Gastroesophageal sphincter (tissue), 3 donors: ENCODE results near the gene VAV3.

Source experiments
- POLR2A ChIP-seq, 2 donors: fragments of 450-650 bp; IDR thresholded peaks; one replicate each; pipeline ENCODE4 v1.6.1; 2017; ENCODE audit warnings: antibody characterized with exemption in 2 of 2, mild to moderate bottlenecking in 2 of 2, moderate library complexity in 1 of 2
- POLR2AphosphoS5 ChIP-seq: sonication (generic); formaldehyde crosslinking; IDR thresholded peaks from one replicate; pipeline ENCODE4 v1.6.1; 2017; ENCODE audit warnings: antibody characterized with exemption
- TF ChIP-seq, protein P1 (sequence below), 4 experiments: fragments of 200-600 bp in 2 of 4; fragments of 450-650 bp in 2 of 4; sonication (generic) in 1 of 4; IDR thresholded peaks; one replicate each; pipeline ENCODE4 v1.5.1; 2017 to 2019; ENCODE audit warnings: antibody characterized with exemption in 4 of 4, mild to moderate bottlenecking in 2 of 4, moderate library complexity in 2 of 4

DNA sequence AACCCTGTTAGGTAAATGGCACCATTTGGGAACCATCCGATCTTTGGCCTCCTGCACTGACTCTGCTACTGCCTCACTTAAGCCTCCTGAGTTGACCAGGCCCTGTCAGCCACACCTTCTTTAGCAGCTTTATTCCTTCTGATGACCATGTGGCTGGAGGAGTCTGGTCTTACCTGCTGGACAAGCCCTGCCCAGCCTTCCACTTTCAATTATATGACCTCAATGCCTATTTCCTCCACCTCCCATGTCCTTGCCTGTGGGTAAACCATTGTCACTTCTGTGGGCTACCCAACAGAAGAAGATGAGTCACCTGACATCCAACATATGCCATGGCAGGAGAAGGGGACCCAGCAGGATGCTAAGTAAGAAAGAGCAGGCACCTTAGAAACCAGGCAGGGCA lies 430.3 kb downstream of the VAV3 start:
- no peak for TF ChIP-seq POLR2A (IDR thresholded peaks at IDR 0.05)
- TF ChIP-seq, protein P1, sequence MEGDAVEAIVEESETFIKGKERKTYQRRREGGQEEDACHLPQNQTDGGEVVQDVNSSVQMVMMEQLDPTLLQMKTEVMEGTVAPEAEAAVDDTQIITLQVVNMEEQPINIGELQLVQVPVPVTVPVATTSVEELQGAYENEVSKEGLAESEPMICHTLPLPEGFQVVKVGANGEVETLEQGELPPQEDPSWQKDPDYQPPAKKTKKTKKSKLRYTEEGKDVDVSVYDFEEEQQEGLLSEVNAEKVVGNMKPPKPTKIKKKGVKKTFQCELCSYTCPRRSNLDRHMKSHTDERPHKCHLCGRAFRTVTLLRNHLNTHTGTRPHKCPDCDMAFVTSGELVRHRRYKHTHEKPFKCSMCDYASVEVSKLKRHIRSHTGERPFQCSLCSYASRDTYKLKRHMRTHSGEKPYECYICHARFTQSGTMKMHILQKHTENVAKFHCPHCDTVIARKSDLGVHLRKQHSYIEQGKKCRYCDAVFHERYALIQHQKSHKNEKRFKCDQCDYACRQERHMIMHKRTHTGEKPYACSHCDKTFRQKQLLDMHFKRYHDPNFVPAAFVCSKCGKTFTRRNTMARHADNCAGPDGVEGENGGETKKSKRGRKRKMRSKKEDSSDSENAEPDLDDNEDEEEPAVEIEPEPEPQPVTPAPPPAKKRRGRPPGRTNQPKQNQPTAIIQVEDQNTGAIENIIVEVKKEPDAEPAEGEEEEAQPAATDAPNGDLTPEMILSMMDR (IDR thresholded peaks at IDR 0.05), result no peak
- TF ChIP-seq POLR2AphosphoS5, result no peak
